H4 (cell line): ENCODE results near the gene LDLRAD3. TPM values are rescaled to one million over a fixed set of nuclear protein-coding genes. Genes with fewer than 3 reads are reported as not detected.
"Not testable (repeated sequence)": the region's sequence is repeated elsewhere in the genome, so short reads cannot be mapped to it uniquely, and the experiment has no call there.

Experiments
- DNase-seq: peaks from one replicate; pipeline ENCODE4 v3.0.0-alpha.2; 2015; ENCODE audit warnings: low spot score
- total RNA-seq: library from RNA; depleted of rRNA; stranded (reverse); fragments of >200 nt; shearing (Covaris generic); gene quantifications from 2 replicates; pipeline ENCODE4 v1.2.3, GENCODE V29; 2014

Gene LDLRAD3
- total RNA-seq, 1 experiment from 2014 or later: 8.1 TPM

- DNase-seq: no peak
These were observed 50.6 kb downstream of the LDLRAD3 start for GRCh38 chr11:35994421-35994820.

GRCh38 chr11:35995681-35996271 is 51.9 kb downstream of the LDLRAD3 start:
- no peak for DNase-seq

- no peak for DNase-seq
These were observed 54.1 kb downstream of the LDLRAD3 start for GRCh38 chr11:35997902-35998520.

GRCh38 chr11:35998634-35999033 is 54.8 kb downstream of the LDLRAD3 start:
- no peak for DNase-seq

- no peak for DNase-seq
These were observed 56.8 kb downstream of the LDLRAD3 start for GRCh38 chr11:36000616-36001190.

- no peak for DNase-seq
These were observed 58.3 kb downstream of the LDLRAD3 start for GRCh38 chr11:36002196-36002595.

- DNase-seq: no peak
These were observed 58.9 kb downstream of the LDLRAD3 start for GRCh38 chr11:36002796-36003195.

- DNase-seq: no peak
These were observed 62.7 kb downstream of the LDLRAD3 start for GRCh38 chr11:36006556-36006955.

- DNase-seq: no peak
These were observed 63.3 kb downstream of the LDLRAD3 start for GRCh38 chr11:36007127-36007655.

- DNase-seq: no peak
These were observed 64.7 kb downstream of the LDLRAD3 start for GRCh38 chr11:36008584-36008983.

GRCh38 chr11:36009473-36009872 is 65.6 kb downstream of the LDLRAD3 start:
- DNase-seq: no peak

GRCh38 chr11:36010010-36010740 is 66.3 kb downstream of the LDLRAD3 start:
- DNase-seq: no peak

GRCh38 chr11:36011574-36011973 is 67.7 kb downstream of the LDLRAD3 start:
- no peak for DNase-seq

GRCh38 chr11:36012455-36012854 is 68.6 kb downstream of the LDLRAD3 start:
- no peak for DNase-seq

- no peak for DNase-seq
These were observed 69.1 kb downstream of the LDLRAD3 start for GRCh38 chr11:36012979-36013378.

- not testable (repeated sequence) for DNase-seq
These were observed 69.6 kb downstream of the LDLRAD3 start for GRCh38 chr11:36013446-36013845.

- DNase-seq: no peak
These were observed 70.4 kb downstream of the LDLRAD3 start for GRCh38 chr11:36013950-36014897.

- no peak for DNase-seq
These were observed 71.2 kb downstream of the LDLRAD3 start for GRCh38 chr11:36014898-36015665.

GRCh38 chr11:36015799-36016198 is 71.9 kb downstream of the LDLRAD3 start:
- DNase-seq: no peak

GRCh38 chr11:36016263-36016662 is 72.4 kb downstream of the LDLRAD3 start:
- DNase-seq: no peak

- DNase-seq: no peak
These were observed 72.8 kb downstream of the LDLRAD3 start for GRCh38 chr11:36016709-36017108.
